ENCODE results near the gene CDH23.

CDH23 gene

DNA sequence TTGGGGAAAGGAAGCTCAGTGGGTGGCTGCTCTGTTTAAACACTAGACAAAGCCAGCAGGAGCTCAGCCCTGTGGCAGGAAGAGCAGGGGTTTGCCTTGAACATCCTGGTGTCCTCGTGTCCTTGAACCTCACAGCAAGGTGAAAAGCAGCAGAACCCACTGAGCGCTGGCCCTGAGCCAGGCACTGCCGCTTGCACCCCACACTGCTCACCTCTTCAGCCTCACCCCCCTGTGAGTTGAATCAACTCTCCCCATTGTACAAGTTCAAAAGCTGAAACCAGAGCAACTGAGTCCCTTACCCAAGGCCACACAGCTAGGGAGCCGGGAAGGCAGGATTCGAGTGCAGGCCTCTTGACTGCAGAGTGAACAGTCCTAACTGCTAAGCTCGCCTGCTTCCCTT lies 45.6 kb upstream of the CDH23 start:
- Histone ChIP-seq H4K91ac (ENCODE audit: low read depth, low read length) (no peak overlapping the region), H3K9me3 (ENCODE audit: insufficient read depth, low read depth, low read length) (peaks cover 8% of the 10 kb centered on the region), H3K4me1 (ENCODE audit: control insufficient read depth in 1 of 2, insufficient read depth in 2 of 2, low read length in 2 of 2) (peaks cover 14 to 21% of the 10 kb centered on the region in 2 experiments), H4K8ac (ENCODE audit: low read depth, low read length) (no peak overlapping the region), H3K27ac (ENCODE audit: low read depth, low read length) (no peak overlapping the region), H3K4me3 (ENCODE audit: low read depth, low read length) (no peak overlapping the region), H3K36me3 (ENCODE audit: control insufficient read depth in 1 of 2, insufficient read depth in 2 of 2, low read length in 2 of 2) (peaks cover 0 to 7% of the 10 kb centered on the region in 2 experiments), H3K23ac (ENCODE audit: low read length) (no peak overlapping the region), H2AK5ac (ENCODE audit: low read length) (no peak overlapping the region), H2AFZ (ENCODE audit: insufficient read depth, low read length, poor library complexity) (no peak overlapping the region), H2BK5ac (ENCODE audit: low read depth, low read length, poor library complexity) (no peak overlapping the region), H3K14ac (ENCODE audit: low read length) (no peak overlapping the region), H2BK12ac (ENCODE audit: low read length) (no peak overlapping the region), H3K4me2 (ENCODE audit: low read length) (no peak overlapping the region), H3K9ac (ENCODE audit: low read length) (no peak overlapping the region), H3K18ac (ENCODE audit: low read length) (no peak overlapping the region), H3K27me3 (ENCODE audit: insufficient read depth, low read length) (no peaks in the 10 kb centered on the region), H3K4ac (ENCODE audit: low read depth, low read length) (no peak overlapping the region), H4K12ac (ENCODE audit: low read depth, low read length) (no peak overlapping the region), H2BK120ac (ENCODE audit: insufficient read depth, low read length, poor library complexity) (no peak overlapping the region), H3K79me2 (ENCODE audit: control insufficient read depth, insufficient read depth, low read length, poor library complexity) (no peaks in the 10 kb centered on the region), H3K79me1 (ENCODE audit: low read length) (no peaks in the 10 kb centered on the region)
- DNase-seq, result no peak
- no CpG with 5 or more reads among the region's 6 CpGs for WGBS (ENCODE audit: extremely low coverage, insufficient coverage, insufficient read length)

- Histone ChIP-seq H3K14ac (ENCODE audit: low read length) (no peak overlapping the region), H4K91ac (ENCODE audit: low read depth, low read length) (no peak overlapping the region), H3K36me3 (ENCODE audit: control insufficient read depth in 1 of 2, insufficient read depth in 2 of 2, low read length in 2 of 2) (peaks cover 0 to 8% of the 10 kb centered on the region in 2 experiments), H4K12ac (ENCODE audit: low read depth, low read length) (no peak overlapping the region), H2AK5ac (ENCODE audit: low read length) (no peak overlapping the region), H2BK120ac (ENCODE audit: insufficient read depth, low read length, poor library complexity) (no peak overlapping the region), H2BK12ac (ENCODE audit: low read length) (no peak overlapping the region), H3K9me3 (ENCODE audit: insufficient read depth, low read depth, low read length) (peaks cover 8% of the 10 kb centered on the region), H3K23ac (ENCODE audit: low read length) (no peak overlapping the region), H3K27me3 (ENCODE audit: insufficient read depth, low read length) (no peaks in the 10 kb centered on the region), H4K8ac (ENCODE audit: low read depth, low read length) (no peak overlapping the region), H3K9ac (ENCODE audit: low read length) (no peak overlapping the region), H2BK5ac (ENCODE audit: low read depth, low read length, poor library complexity) (no peak overlapping the region), H3K18ac (ENCODE audit: low read length) (no peak overlapping the region), H3K27ac (ENCODE audit: low read depth, low read length) (no peak overlapping the region), H3K4me2 (ENCODE audit: low read length) (no peak overlapping the region), H2AFZ (ENCODE audit: insufficient read depth, low read length, poor library complexity) (no peak overlapping the region), H3K4ac (ENCODE audit: low read depth, low read length) (no peak overlapping the region), H3K4me3 (ENCODE audit: low read depth, low read length) (no peak overlapping the region), H3K79me2 (ENCODE audit: control insufficient read depth, insufficient read depth, low read length, poor library complexity) (no peaks in the 10 kb centered on the region), H3K79me1 (ENCODE audit: low read length) (no peaks in the 10 kb centered on the region), H3K4me1 (ENCODE audit: control insufficient read depth in 1 of 2, insufficient read depth in 2 of 2, low read length in 2 of 2) (peaks cover 14 to 21% of the 10 kb centered on the region in 2 experiments)
- WGBS (ENCODE audit: extremely low coverage, insufficient coverage, insufficient read length), result no CpG with 5 or more reads among the region's 14 CpGs
- no peak for DNase-seq
Observed at GRCh38 chr10:71351628-71352319, 44.9 kb upstream of the CDH23 start.

DNA sequence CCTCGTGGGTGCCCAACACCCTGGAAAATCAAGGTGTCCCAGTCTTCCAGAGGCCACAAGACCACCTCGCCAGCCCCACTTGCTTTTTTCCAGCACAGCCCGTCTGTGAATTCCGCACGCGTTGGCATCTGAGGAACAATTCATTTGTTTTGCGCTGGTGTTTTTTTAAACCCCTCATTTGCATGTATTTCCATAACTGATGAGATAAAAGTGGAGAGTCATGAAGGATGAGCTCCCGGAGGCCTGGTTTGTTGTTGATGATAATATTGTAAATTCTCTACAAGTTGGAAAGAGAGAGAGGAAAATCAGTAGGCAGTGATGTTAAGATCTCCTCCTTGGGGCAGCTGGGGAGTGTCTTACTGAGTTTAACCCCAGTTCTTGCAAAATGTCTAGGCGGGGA lies 43.1 kb upstream of the CDH23 start:
- Histone ChIP-seq H2BK5ac (ENCODE audit: low read depth, low read length, poor library complexity) (no peak overlapping the region), H3K4ac (ENCODE audit: low read depth, low read length) (no peak overlapping the region), H3K27ac (ENCODE audit: low read depth, low read length) (no peak overlapping the region), H3K14ac (ENCODE audit: low read length) (no peak overlapping the region), H3K4me2 (ENCODE audit: low read length) (no peak overlapping the region), H3K9me3 (ENCODE audit: insufficient read depth, low read depth, low read length) (peaks cover 8% of the 10 kb centered on the region), H3K27me3 (ENCODE audit: insufficient read depth, low read length) (no peaks in the 10 kb centered on the region), H2AK5ac (ENCODE audit: low read length) (no peak overlapping the region), H3K23ac (ENCODE audit: low read length) (no peak overlapping the region), H3K9ac (ENCODE audit: low read length) (no peak overlapping the region), H3K79me1 (ENCODE audit: low read length) (no peaks in the 10 kb centered on the region), H2BK12ac (ENCODE audit: low read length) (no peak overlapping the region), H2AFZ (ENCODE audit: insufficient read depth, low read length, poor library complexity) (no peak overlapping the region), H4K91ac (ENCODE audit: low read depth, low read length) (no peak overlapping the region), H4K8ac (ENCODE audit: low read depth, low read length) (no peak overlapping the region), H2BK120ac (ENCODE audit: insufficient read depth, low read length, poor library complexity) (no peak overlapping the region), H3K18ac (ENCODE audit: low read length) (no peak overlapping the region), H3K36me3 (ENCODE audit: control insufficient read depth in 1 of 2, insufficient read depth in 2 of 2, low read length in 2 of 2) (peaks cover 0 to 8% of the 10 kb centered on the region in 2 experiments), H3K4me3 (ENCODE audit: low read depth, low read length) (no peak overlapping the region), H3K79me2 (ENCODE audit: control insufficient read depth, insufficient read depth, low read length, poor library complexity) (no peaks in the 10 kb centered on the region), H3K4me1 (ENCODE audit: control insufficient read depth in 1 of 2, insufficient read depth in 2 of 2, low read length in 2 of 2) (peaks cover 8 to 17% of the 10 kb centered on the region in 2 experiments), H4K12ac (ENCODE audit: low read depth, low read length) (no peak overlapping the region)
- no peak for DNase-seq
- no CpG with 5 or more reads among the region's 9 CpGs for WGBS (ENCODE audit: extremely low coverage, insufficient coverage, insufficient read length)

- Histone ChIP-seq H2BK12ac (ENCODE audit: low read length) (no peak overlapping the region), H3K4ac (ENCODE audit: low read depth, low read length) (no peak overlapping the region), H3K4me1 (ENCODE audit: control insufficient read depth in 1 of 2, insufficient read depth in 2 of 2, low read length in 2 of 2) (peaks cover under 1 to 6% of the 10 kb centered on the region in 2 experiments), H2AK5ac (ENCODE audit: low read length) (no peak overlapping the region), H4K8ac (ENCODE audit: low read depth, low read length) (no peak overlapping the region), H3K18ac (ENCODE audit: low read length) (no peak overlapping the region), H2BK5ac (ENCODE audit: low read depth, low read length, poor library complexity) (no peak overlapping the region), H3K23ac (ENCODE audit: low read length) (no peak overlapping the region), H3K79me2 (ENCODE audit: control insufficient read depth, insufficient read depth, low read length, poor library complexity) (no peaks in the 10 kb centered on the region), H4K91ac (ENCODE audit: low read depth, low read length) (no peak overlapping the region), H3K14ac (ENCODE audit: low read length) (no peak overlapping the region), H2AFZ (ENCODE audit: insufficient read depth, low read length, poor library complexity) (no peak overlapping the region), H4K12ac (ENCODE audit: low read depth, low read length) (no peak overlapping the region), H3K9me3 (ENCODE audit: insufficient read depth, low read depth, low read length) (peaks cover 8% of the 10 kb centered on the region), H2BK120ac (ENCODE audit: insufficient read depth, low read length, poor library complexity) (no peak overlapping the region), H3K4me3 (ENCODE audit: low read depth, low read length) (no peak overlapping the region), H3K4me2 (ENCODE audit: low read length) (no peak overlapping the region), H3K9ac (ENCODE audit: low read length) (no peak overlapping the region), H3K27ac (ENCODE audit: low read depth, low read length) (no peak overlapping the region), H3K79me1 (ENCODE audit: low read length) (no peaks in the 10 kb centered on the region), H3K27me3 (ENCODE audit: insufficient read depth, low read length) (no peaks in the 10 kb centered on the region), H3K36me3 (ENCODE audit: control insufficient read depth in 1 of 2, insufficient read depth in 2 of 2, low read length in 2 of 2) (peaks cover 0 to 8% of the 10 kb centered on the region in 2 experiments)
- no CpG with 5 or more reads among the region's 7 CpGs for WGBS (ENCODE audit: extremely low coverage, insufficient coverage, insufficient read length)
- no peak for DNase-seq
Observed at GRCh38 chr10:71354776-71355175, 41.9 kb upstream of the CDH23 start.
